Transverse colon (tissue), 4 donors: ENCODE data around the gene NUP210.

Experiments used
- EP300 ChIP-seq: sonication (generic); formaldehyde crosslinking; IDR thresholded peaks from one replicate; pipeline ENCODE4 v1.6.1; 2017; ENCODE audit warnings: antibody characterized with exemption, low read depth
- POLR2A ChIP-seq: fragments of 450-650 bp; IDR thresholded peaks from one replicate; pipeline ENCODE4 v1.6.1; 2016; ENCODE audit warnings: antibody characterized with exemption, mild to moderate bottlenecking, moderate library complexity
- POLR2AphosphoS5 ChIP-seq, 3 donors: sonication (generic); formaldehyde crosslinking; IDR thresholded peaks; one replicate each; pipeline ENCODE4 v1.6.1; 2016; ENCODE audit warnings: antibody characterized with exemption in 3 of 3
- TF ChIP-seq, protein P1 (sequence below), 5 experiments: fragments of 200-600 bp in 3 of 5; fragments of 450-650 bp in 2 of 5; sonication (generic) in 3 of 5; IDR thresholded peaks; 1 replicate in 2 of 5; 2 replicates in 3 of 5; pipeline ENCODE4 v1.5.1; 2016 to 2017; ENCODE audit warnings: antibody characterized with exemption in 5 of 5, inconsistent platforms in 3 of 5, mild to moderate bottlenecking in 2 of 5, moderate library complexity in 1 of 5

DNA sequence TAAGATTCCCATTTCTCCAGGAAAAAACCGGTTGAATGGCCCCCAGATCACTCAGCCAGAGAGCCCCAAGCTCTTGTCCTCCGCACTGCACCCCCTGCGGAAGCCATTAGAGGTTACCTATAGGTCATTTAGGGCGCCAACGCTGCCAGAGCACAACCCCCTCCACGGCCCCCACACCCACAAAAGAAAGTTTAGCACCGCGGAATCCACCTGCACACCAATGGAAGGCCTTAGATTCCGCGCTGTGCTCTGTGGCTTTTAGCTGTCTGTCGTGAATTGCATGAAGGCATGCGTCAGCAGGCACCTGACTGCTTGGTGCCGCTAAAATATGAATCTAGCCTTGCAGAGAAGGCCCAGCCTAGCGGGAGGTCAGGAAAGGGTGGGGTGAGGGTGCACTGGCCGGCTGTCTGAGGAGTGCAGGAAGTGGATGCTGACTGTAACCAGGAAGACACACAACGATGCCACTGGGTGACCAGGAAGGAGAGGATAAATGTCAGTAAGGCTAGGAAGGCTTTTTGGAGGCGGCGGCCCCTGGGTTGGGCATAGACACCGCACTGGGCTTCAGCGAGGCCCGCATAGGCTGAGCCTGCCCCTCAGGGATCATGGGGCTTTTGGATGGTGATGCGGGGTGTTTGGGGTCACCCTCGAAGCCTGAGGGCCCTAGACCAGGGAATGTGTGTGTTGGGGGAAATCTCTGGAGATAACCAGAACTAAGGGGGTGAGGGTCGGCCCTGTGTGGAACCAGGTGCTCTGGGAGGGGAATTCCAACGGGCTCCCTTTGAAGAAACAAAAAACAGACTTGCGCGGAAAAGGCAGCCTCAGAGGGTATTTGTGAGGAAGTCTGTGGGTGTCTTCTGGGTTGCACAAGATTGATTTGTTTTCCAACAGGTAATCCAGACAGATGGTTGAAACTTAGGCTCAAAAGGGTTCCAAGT lies 976 bp upstream of the NUP210 start:
- TF ChIP-seq POLR2A (no peak), POLR2AphosphoS5 (IDR thresholded peaks at IDR 0.05) (no peak), EP300 (no peak)
- TF ChIP-seq, protein P1, sequence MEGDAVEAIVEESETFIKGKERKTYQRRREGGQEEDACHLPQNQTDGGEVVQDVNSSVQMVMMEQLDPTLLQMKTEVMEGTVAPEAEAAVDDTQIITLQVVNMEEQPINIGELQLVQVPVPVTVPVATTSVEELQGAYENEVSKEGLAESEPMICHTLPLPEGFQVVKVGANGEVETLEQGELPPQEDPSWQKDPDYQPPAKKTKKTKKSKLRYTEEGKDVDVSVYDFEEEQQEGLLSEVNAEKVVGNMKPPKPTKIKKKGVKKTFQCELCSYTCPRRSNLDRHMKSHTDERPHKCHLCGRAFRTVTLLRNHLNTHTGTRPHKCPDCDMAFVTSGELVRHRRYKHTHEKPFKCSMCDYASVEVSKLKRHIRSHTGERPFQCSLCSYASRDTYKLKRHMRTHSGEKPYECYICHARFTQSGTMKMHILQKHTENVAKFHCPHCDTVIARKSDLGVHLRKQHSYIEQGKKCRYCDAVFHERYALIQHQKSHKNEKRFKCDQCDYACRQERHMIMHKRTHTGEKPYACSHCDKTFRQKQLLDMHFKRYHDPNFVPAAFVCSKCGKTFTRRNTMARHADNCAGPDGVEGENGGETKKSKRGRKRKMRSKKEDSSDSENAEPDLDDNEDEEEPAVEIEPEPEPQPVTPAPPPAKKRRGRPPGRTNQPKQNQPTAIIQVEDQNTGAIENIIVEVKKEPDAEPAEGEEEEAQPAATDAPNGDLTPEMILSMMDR (IDR thresholded peaks at IDR 0.05): no peak
